ENCODE measurements around the gene NFKB1. TPM values are rescaled to one million over a fixed set of nuclear protein-coding genes. Genes with fewer than 3 reads are reported as not detected.

Gene NFKB1, protein sequence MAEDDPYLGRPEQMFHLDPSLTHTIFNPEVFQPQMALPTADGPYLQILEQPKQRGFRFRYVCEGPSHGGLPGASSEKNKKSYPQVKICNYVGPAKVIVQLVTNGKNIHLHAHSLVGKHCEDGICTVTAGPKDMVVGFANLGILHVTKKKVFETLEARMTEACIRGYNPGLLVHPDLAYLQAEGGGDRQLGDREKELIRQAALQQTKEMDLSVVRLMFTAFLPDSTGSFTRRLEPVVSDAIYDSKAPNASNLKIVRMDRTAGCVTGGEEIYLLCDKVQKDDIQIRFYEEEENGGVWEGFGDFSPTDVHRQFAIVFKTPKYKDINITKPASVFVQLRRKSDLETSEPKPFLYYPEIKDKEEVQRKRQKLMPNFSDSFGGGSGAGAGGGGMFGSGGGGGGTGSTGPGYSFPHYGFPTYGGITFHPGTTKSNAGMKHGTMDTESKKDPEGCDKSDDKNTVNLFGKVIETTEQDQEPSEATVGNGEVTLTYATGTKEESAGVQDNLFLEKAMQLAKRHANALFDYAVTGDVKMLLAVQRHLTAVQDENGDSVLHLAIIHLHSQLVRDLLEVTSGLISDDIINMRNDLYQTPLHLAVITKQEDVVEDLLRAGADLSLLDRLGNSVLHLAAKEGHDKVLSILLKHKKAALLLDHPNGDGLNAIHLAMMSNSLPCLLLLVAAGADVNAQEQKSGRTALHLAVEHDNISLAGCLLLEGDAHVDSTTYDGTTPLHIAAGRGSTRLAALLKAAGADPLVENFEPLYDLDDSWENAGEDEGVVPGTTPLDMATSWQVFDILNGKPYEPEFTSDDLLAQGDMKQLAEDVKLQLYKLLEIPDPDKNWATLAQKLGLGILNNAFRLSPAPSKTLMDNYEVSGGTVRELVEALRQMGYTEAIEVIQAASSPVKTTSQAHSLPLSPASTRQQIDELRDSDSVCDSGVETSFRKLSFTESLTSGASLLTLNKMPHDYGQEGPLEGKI
- 19.0 and 24.1 TPM in 2 replicates for total RNA-seq

DNA sequence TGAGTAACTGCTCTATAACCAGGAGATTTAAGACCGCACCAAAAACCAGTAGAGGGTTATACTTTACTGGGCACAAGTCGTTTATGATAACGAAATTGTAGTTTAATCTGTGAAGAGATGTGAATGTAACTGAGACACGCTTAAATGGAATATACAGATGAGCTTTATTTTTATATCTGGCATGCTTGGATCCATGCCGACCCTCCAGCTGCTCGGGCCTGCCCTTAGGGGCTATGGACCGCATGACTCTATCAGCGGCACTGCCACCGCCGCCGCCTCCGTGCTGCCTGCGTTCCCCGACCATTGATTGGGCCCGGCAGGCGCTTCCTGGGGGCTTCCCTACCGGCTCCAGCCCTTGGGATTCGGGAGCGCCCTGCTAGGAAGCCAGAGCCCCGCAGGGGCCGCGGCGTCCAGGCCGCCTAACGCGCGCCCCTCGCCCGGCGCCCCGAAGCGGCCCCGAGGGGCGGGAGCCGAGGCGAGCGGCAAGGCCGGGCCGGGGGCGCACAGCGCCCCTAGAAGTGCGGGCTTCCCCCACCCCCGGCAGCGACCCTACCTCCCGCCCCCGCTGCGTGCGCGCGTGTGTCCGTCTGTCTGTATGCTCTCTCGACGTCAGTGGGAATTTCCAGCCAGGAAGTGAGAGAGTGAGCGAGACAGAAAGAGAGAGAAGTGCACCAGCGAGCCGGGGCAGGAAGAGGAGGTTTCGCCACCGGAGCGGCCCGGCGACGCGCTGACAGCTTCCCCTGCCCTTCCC, at the start of gene NFKB1:
Gene NFKB1, plus strand, starts transcription at position 664 of the 751 bp plus-strand sequence. CDS start 24,160 bp downstream, outside the sequence.
- TF ChIP-seq, protein P1, sequence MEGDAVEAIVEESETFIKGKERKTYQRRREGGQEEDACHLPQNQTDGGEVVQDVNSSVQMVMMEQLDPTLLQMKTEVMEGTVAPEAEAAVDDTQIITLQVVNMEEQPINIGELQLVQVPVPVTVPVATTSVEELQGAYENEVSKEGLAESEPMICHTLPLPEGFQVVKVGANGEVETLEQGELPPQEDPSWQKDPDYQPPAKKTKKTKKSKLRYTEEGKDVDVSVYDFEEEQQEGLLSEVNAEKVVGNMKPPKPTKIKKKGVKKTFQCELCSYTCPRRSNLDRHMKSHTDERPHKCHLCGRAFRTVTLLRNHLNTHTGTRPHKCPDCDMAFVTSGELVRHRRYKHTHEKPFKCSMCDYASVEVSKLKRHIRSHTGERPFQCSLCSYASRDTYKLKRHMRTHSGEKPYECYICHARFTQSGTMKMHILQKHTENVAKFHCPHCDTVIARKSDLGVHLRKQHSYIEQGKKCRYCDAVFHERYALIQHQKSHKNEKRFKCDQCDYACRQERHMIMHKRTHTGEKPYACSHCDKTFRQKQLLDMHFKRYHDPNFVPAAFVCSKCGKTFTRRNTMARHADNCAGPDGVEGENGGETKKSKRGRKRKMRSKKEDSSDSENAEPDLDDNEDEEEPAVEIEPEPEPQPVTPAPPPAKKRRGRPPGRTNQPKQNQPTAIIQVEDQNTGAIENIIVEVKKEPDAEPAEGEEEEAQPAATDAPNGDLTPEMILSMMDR (IDR thresholded peaks at IDR 0.05; ENCODE audit: insufficient read depth, low read length, severe bottlenecking) = no peak
- no peaks in the 10 kb centered on the region for H3K27me3 ChIP-seq (ENCODE audit: control insufficient read depth, insufficient read depth, low read length)
- FAIRE-seq = no peak
- H3K4me3 ChIP-seq (ENCODE audit: low read depth, low read length) = peak within 1 kb of the TSS; percentile 63
- DNase-seq (ENCODE audit: low read depth) = peak; percentile 82
- H3K36me3 ChIP-seq (ENCODE audit: control insufficient read depth, insufficient read depth, low read length) = no peaks in the 10 kb centered on the region

DNA sequence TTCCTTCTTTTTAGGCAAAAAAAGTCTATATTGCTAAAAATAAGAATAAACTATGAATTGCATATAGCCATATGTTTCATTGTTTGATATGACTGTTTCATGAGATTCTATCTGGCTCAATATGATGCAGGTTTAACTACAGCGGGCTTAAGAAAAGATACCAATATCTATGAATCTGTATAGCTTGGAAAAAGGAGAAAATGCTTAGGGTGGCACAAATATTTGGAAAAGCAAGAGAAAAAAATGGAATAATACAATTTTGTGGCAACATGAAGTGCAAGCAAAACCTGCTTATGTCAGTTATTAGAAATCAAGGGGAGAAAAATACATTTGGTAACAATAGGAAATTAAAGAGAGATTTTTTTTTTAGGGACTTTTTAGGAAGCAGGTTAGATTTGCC, 48.3 kb upstream of the NFKB1 start:
- FAIRE-seq = no peak
- TF ChIP-seq, protein P1 (IDR thresholded peaks at IDR 0.05; ENCODE audit: insufficient read depth, low read length, severe bottlenecking) = no peak
- Histone ChIP-seq H3K27me3 (ENCODE audit: control insufficient read depth, insufficient read depth, low read length) (no peaks in the 10 kb centered on the region), H3K4me3 (ENCODE audit: low read depth, low read length) (no peak overlapping the region), H3K36me3 (ENCODE audit: control insufficient read depth, insufficient read depth, low read length) (no peaks in the 10 kb centered on the region)
- no peak for DNase-seq (ENCODE audit: low read depth)

DNA sequence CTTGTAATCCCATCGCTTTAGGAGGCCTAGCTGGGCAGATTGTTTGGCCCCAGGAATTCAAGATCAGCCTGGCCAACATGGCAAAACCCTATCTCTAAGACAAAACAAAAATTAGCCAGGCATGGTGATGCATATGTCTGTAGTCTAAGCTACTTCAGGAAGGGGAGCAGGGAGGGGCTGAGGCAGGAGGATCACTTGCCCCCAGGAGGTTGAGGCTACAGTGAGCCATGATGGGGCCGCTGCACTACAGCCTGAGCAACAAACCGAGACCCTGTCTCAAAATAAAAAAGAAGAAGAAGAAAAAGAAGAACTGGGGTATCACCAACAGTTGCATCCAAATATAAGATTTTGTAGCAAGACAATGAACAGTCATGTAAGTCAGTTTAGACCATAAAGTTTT, 47.3 kb upstream of the NFKB1 start:
- no peak for FAIRE-seq
- TF ChIP-seq, protein P1 (IDR thresholded peaks at IDR 0.05; ENCODE audit: insufficient read depth, low read length, severe bottlenecking) = no peak
- no peaks in the 10 kb centered on the region for H3K27me3 ChIP-seq (ENCODE audit: control insufficient read depth, insufficient read depth, low read length)
- DNase-seq (ENCODE audit: low read depth) = no peak
- H3K4me3 ChIP-seq (ENCODE audit: low read depth, low read length) = no peak overlapping the region
- no peaks in the 10 kb centered on the region for H3K36me3 ChIP-seq (ENCODE audit: control insufficient read depth, insufficient read depth, low read length)

DNA sequence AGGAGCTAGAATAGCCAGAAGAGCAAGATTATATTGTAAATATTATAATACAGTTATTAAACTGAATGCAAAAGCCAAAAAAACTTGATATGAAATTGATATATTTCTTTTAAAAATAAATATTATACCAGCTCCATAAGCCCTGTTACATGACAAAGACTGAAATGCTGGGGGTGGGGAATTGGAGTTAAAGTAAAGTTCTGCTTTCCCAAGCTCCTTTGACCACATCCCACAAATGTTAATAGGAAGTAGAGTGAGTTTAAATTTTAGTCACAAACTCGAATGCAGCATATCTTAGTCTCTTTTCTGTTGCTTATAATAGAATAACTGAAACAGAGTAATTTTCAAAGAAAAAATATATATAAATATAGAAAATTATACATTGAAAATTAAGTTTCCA, 46.9 kb upstream of the NFKB1 start:
- TF ChIP-seq, protein P1 (IDR thresholded peaks at IDR 0.05; ENCODE audit: insufficient read depth, low read length, severe bottlenecking) = no peak
- no peak for DNase-seq (ENCODE audit: low read depth)
- no peak overlapping the region for H3K4me3 ChIP-seq (ENCODE audit: low read depth, low read length)
- FAIRE-seq = no peak
- H3K36me3 ChIP-seq (ENCODE audit: control insufficient read depth, insufficient read depth, low read length) = no peaks in the 10 kb centered on the region
- H3K27me3 ChIP-seq (ENCODE audit: control insufficient read depth, insufficient read depth, low read length) = no peaks in the 10 kb centered on the region

DNA sequence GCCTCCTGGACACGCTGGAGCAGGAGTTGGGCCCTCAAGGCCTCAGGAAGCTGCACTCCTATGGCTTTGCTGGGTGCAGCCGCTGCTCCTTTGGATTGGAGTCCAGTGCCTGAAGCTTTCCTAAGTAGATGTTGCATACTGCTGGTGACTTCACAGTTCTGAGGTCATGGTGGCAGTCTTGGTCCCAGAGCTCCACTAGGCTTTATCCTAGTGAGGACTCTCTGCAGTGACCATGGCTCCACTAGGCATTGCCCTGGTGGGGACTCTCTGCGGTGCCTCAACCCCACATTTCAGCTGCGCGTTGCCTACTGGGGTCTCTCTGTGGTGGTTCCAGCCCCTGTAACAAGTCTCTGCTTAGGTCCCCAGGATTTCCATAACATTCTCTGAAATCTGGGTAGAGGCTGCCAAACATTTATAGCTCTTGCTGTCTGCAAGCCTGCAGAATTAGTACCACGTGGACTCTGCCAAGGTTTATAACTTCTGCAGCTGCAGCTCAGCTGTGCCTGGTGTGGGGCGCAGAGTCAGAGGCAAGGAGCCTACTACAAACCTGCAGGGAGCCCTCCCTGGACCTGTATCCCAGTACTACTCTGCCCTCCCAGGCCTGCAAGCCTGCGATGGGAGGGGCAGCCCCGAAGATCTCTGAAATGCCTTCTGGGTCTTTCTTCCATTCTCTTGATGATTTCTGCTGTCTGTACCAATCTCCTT, 46.0 kb upstream of the NFKB1 start:
- DNase-seq (ENCODE audit: low read depth) (no peak), FAIRE-seq (no peak)
- H3K27me3 ChIP-seq (ENCODE audit: control insufficient read depth, insufficient read depth, low read length) = no peaks in the 10 kb centered on the region
- no peaks in the 10 kb centered on the region for H3K36me3 ChIP-seq (ENCODE audit: control insufficient read depth, insufficient read depth, low read length)
- H3K4me3 ChIP-seq (ENCODE audit: low read depth, low read length) = no peak overlapping the region
- TF ChIP-seq, protein P1 (IDR thresholded peaks at IDR 0.05; ENCODE audit: insufficient read depth, low read length, severe bottlenecking) = no peak

Measured in bronchial epithelial cell (primary cell).